Heart right ventricle (tissue), 16 donors: ENCODE measurements around the gene GIPC2. TPM values are rescaled to one million over a fixed set of nuclear protein-coding genes. Genes with fewer than 3 reads are reported as not detected.

Source experiments
- ATAC-seq, 8 donors: fragments of 200-7000 bp; cut with Tn5 transposase; one replicate each; pipeline ENCODE4 v1.9.1; 2020; ENCODE audit warnings: mild to moderate bottlenecking in 8 of 8, moderate library complexity in 8 of 8, moderate number of reproducible peaks in 1 of 8
- DNase-seq, 2 donors: peaks; one replicate each; pipeline ENCODE4 v3.0.0-alpha.2; 2020
- H3K27ac ChIP-seq, 10 donors: fragments of 200-600 bp; sonication (generic) in 2 of 10; one replicate each; pipeline versions ENCODE4 v1.5.0 to v1.8.0; 2020 to 2022; ENCODE audit warnings: mild to moderate bottlenecking in 3 of 10
- H3K27me3 ChIP-seq, 7 donors: fragments of 200-600 bp; one replicate each; pipeline ENCODE4 v1.8.0; 2021 to 2022; ENCODE audit warnings: mild to moderate bottlenecking in 2 of 7
- H3K36me3 ChIP-seq, 9 donors: fragments of 200-600 bp; sonication (generic) in 1 of 9; one replicate each; pipeline versions ENCODE4 v1.5.0 to v1.8.0; 2020 to 2022; ENCODE audit warnings: mild to moderate bottlenecking in 2 of 9
- H3K4me1 ChIP-seq, 9 donors: fragments of 200-600 bp; sonication (generic) in 1 of 9; one replicate each; pipeline versions ENCODE4 v1.5.0 to v1.8.0; 2020 to 2022; ENCODE audit warnings: mild to moderate bottlenecking in 4 of 9
- H3K4me3 ChIP-seq, 10 donors: fragments of 200-600 bp; sonication (generic) in 2 of 10; one replicate each; pipeline versions ENCODE4 v1.5.0 to v1.8.0; 2020 to 2022; ENCODE audit warnings: mild to moderate bottlenecking in 7 of 10, moderate library complexity in 2 of 10
- H3K9me3 ChIP-seq, 11 donors: fragments of 200-600 bp in 10 of 11; sonication (generic) in 2 of 11; one replicate each; pipeline versions ENCODE4 v1.5.0 to v1.8.0; 2013 to 2022; ENCODE audit warnings: mild to moderate bottlenecking in 2 of 11, control low read depth in 1 of 11, moderate library complexity in 1 of 11
- WGBS, 2 donors: extraction: QIAGEN DNeasy Blood & Tissue Kit; methylation state at CpG; one replicate each; pipeline ENCODE4 v1.1.7; 2013; ENCODE audit warnings: inconsistent platforms in 1 of 2; 5-methylcytosine and 5-hydroxymethylcytosine counted together
- intact Hi-C, 10 donors: fragments of 100-400 bp; cut with DNase I; formaldehyde crosslinking; loops; one replicate each; pipeline versions ENCODE4 v1.11.1 to v1.14.2; 2022
- polyA plus RNA-seq, 2 donors: library from polyadenylated mRNA; stranded (reverse); fragments of 200-250 nt; gene quantifications; one replicate each; pipeline ENCODE4 v1.2.3, GENCODE V29; 2013
- total RNA-seq, 10 donors: library from RNA; stranded (reverse); fragmentation: NEBNext Ultra II Directional in 3 of 10; extraction: Animal tissue kit (Norgen Biotek cat#: 25700) in 3 of 10; gene quantifications; one replicate each; pipeline versions ENCODE4 v1.2.1 to v1.2.4, GENCODE V29; 2021 to 2023
- TF ChIP-seq, protein P1 (sequence below), 9 donors: fragments of 200-600 bp; sonication (generic) in 2 of 9; IDR thresholded peaks; one replicate each; pipeline versions ENCODE4 v1.5.0 to v1.8.0; 2021 to 2022; ENCODE audit warnings: antibody characterized with exemption in 9 of 9, mild to moderate bottlenecking in 5 of 9, moderate library complexity in 1 of 9
- donor health status: Arrhythmogenic right ventricular cardiomyopathy.
- donor health status: ischemic (EF 13 %, LVEDD 7.1; RV severe dilation, severe dysfunction).
- donor health status: healthy with polysubstance abuse.
- donor health status: DM: no; HTN: yes; CAD: no.
- donor health status: DM: no; HTN: no; CAD: no.
- donor health status: ischemic (EF 25% LVEDD 6.9; RV normal size, moderate dysfunction).
- donor health status: ischemic (EF 25% LVEDD 5.7; RV mildly dilated, moderate dysfunction).
- donor health status: healthy.
- donor health status: DM: yes; HTN: yes; CAD: no.
- donor health status: Ischemic cardiomyopathy.
- donor health status: ischemic (EF 35%, LVEDD 5.7; RV mildly dilated, moderate dysfunction).
- donor health status: nonischemic (EF 11% LVEDD 7.7; RV severe dilation, severe dysfunction).
- donor health status: DM: yes; HTN: yes; CAD: no.
- donor health status: PGD.
- donor health status: ischemic (EF 29% LVEDD 5.4; RV normal size, mild dysfunction).
- donor health status: nonischemic (EF 23%, LVEDD 6.1; RV moderate dilation, normal function).

The GIPC2 gene
- total and polyA plus RNA-seq, 12 donors: 1.3 to 7.4 (median 3.2) TPM

DNA sequence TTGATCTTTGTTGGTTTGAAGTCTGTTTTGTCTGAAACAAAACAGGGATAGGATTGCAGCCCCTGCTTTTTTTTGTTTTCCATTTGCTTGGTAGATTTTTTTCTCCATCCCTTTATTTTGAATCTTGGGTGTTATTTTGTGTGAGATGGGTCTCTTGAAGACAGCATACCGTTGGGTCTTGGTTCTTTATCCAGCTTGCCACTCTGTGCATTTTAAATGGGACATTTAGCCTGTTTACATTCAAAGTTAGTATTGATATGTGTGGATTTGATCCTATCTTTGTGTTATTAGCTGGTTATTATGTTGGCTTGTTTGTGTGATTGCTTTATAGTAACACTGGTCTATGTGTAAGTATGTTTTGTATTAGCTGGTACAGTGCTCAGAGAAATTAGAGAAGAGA lies 40.9 kb downstream of the GIPC2 start:
- 76 to 84% methylated on average over 1 of the region's 1 CpG for WGBS, 2 donors
- H3K4me1 ChIP-seq: peaks cover 0 to 22% (median 10%) of the 10 kb centered on the region in 9 donors
- peaks cover 0 to 26% (median 9%) of the 10 kb centered on the region in 11 donors for H3K9me3 ChIP-seq
- ATAC-seq (no peak), DNase-seq (no peak)
- no peaks in the 10 kb centered on the region for H3K36me3 ChIP-seq
- TF ChIP-seq, protein P1, sequence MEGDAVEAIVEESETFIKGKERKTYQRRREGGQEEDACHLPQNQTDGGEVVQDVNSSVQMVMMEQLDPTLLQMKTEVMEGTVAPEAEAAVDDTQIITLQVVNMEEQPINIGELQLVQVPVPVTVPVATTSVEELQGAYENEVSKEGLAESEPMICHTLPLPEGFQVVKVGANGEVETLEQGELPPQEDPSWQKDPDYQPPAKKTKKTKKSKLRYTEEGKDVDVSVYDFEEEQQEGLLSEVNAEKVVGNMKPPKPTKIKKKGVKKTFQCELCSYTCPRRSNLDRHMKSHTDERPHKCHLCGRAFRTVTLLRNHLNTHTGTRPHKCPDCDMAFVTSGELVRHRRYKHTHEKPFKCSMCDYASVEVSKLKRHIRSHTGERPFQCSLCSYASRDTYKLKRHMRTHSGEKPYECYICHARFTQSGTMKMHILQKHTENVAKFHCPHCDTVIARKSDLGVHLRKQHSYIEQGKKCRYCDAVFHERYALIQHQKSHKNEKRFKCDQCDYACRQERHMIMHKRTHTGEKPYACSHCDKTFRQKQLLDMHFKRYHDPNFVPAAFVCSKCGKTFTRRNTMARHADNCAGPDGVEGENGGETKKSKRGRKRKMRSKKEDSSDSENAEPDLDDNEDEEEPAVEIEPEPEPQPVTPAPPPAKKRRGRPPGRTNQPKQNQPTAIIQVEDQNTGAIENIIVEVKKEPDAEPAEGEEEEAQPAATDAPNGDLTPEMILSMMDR (IDR thresholded peaks at IDR 0.05): no peak
- H3K27ac ChIP-seq: no peak overlapping the region
- intact Hi-C loops: no loop called here
- H3K27me3 ChIP-seq: no peaks in the 10 kb centered on the region
- no peak overlapping the region for H3K4me3 ChIP-seq

DNA sequence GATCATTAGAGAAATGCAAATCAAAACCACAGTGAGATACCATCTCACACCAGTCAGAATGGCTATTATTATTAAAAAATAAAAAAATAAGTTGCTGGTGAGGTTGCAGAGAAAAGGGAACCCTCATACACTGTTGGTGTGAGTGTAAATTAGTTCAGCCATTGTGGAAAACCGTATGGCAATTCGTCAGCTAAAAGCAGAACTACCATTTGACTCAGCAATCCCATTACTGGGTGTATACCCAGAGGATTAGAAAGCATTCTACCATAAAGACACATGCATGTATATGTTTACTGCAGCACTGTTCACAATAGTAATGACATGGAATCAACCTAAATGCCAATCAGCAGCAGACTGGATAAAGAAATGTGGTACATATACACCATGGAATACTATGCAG lies 42.2 kb downstream of the GIPC2 start:
- DNase-seq (no peak), ATAC-seq (no peak)
- WGBS, 2 donors: 85 to 87% methylated on average over 2 of the region's 2 CpGs
- Histone ChIP-seq H3K27ac (no peak overlapping the region), H3K4me1 (peaks cover 0 to 9% (median 0%) of the 10 kb centered on the region in 9 donors), H3K36me3 (no peaks in the 10 kb centered on the region), H3K9me3 (peaks cover 0 to 26% (median 9%) of the 10 kb centered on the region in 11 donors), H3K27me3 (no peaks in the 10 kb centered on the region), H3K4me3 (no peak overlapping the region)
- TF ChIP-seq, protein P1 (IDR thresholded peaks at IDR 0.05): no peak
- intact Hi-C loops: no loop called here

DNA sequence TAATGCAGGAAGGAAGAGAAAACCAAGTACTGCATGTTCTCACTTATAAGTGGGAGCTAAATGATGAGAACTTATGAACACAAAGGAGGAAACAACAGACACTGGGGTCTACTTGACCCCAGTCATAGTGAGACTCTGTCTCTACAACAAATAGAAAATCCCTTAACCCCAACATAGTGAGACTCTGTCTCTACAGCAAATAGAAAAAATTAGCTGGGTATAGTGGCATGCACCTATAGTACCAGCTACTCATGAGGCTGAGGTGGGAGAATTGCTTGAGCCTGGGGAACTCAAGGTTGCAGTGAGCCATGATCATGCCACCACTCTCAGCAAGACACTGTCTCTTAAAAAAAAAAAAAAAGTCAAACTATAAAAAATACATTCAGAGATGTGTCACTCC lies 42.7 kb downstream of the GIPC2 start:
- intact Hi-C loops: no loop called here
- no peak for DNase-seq
- H3K27me3 ChIP-seq: no peaks in the 10 kb centered on the region
- TF ChIP-seq, protein P1 (IDR thresholded peaks at IDR 0.05): no peak
- no peak for ATAC-seq
- H3K4me1 ChIP-seq: peaks cover 0 to 8% (median 0%) of the 10 kb centered on the region in 9 donors
- peaks cover 0 to 26% (median 9%) of the 10 kb centered on the region in 11 donors for H3K9me3 ChIP-seq
- peaks cover 0 to 4% (median 0%) of the 10 kb centered on the region in 9 donors for H3K36me3 ChIP-seq
- no peak overlapping the region for H3K4me3 ChIP-seq
- H3K27ac ChIP-seq: no peak overlapping the region

GRCh38 chr1:78089010-78089409 lies 43.2 kb downstream of the GIPC2 start:
- WGBS, 2 donors: 31 to 73% methylated on average over 3 of the region's 3 CpGs
- Histone ChIP-seq H3K4me1 (peaks cover 0 to 8% (median 0%) of the 10 kb centered on the region in 9 donors), H3K4me3 (no peak overlapping the region), H3K9me3 (peaks cover 0 to 26% (median 9%) of the 10 kb centered on the region in 11 donors), H3K36me3 (peaks cover 0 to 9% (median 0%) of the 10 kb centered on the region in 9 donors), H3K27me3 (no peaks in the 10 kb centered on the region), H3K27ac (no peak overlapping the region)
- DNase-seq (no peak), ATAC-seq (no peak)
- TF ChIP-seq, protein P1 (IDR thresholded peaks at IDR 0.05): no peak
- intact Hi-C loops: no loop called here
